H1 (cell line): ENCODE data around the gene SLC8B1.

Experiments used
- CBX5 ChIP-seq: fragments of 300-800, 300-1000 bp; sonication (generic); IDR thresholded peaks from 2 replicates; pipeline ENCODE4 v1.7.1; 2016; ENCODE audit warnings: antibody characterized with exemption, low read length, low read depth
- CTCF ChIP-seq, 3 experiments: IDR thresholded peaks; 1 replicate in 2 of 3; 2 replicates in 1 of 3; pipeline versions ENCODE4 v1.5.1 to v1.6.1; 2011; ENCODE audit warnings: low read length in 3 of 3, mild to moderate bottlenecking in 3 of 3, inconsistent platforms in 2 of 3, low read depth in 1 of 3, moderate library complexity in 1 of 3; ENCODE audit not compliant: insufficient read depth in 1 of 3; ENCODE audit errors: control extremely low read depth in 1 of 3
- EZH2 ChIP-seq: fragments of 200-600 bp; sonication (generic); IDR thresholded peaks from 2 replicates; pipeline ENCODE4 v1.7.1; 2012; ENCODE audit warnings: low read depth, mild to moderate bottlenecking, moderate library complexity, low read length, inconsistent platforms; ENCODE audit not compliant: severe bottlenecking
- HDAC6 ChIP-seq: IDR thresholded peaks from one replicate; pipeline ENCODE4 v1.7.1; 2012; ENCODE audit warnings: low read depth, mild to moderate bottlenecking, inconsistent platforms, low read length, moderate library complexity
- JUND ChIP-seq: IDR thresholded peaks from 2 replicates; pipeline ENCODE4 v1.6.1; 2011; ENCODE audit warnings: mild to moderate bottlenecking, improper control_type of control experiment, low read length
- MAX ChIP-seq: IDR thresholded peaks from 2 replicates; pipeline ENCODE4 v1.6.1; 2012; ENCODE audit warnings: inconsistent platforms
- POLR2A ChIP-seq, 2 experiments: IDR thresholded peaks; 1 replicate in 1 of 2; 2 replicates in 1 of 2; pipeline ENCODE4 v1.6.1; 2011; ENCODE audit warnings: low read depth in 2 of 2, low read length in 2 of 2, mild to moderate bottlenecking in 2 of 2; ENCODE audit errors: control extremely low read depth in 1 of 2
- SIN3A ChIP-seq, 2 experiments: IDR thresholded peaks in 1 of 2; conservative IDR thresholded peaks in 1 of 2; 2 replicates each; pipeline ENCODE4 v1.6.1; 2011 to 2012; ENCODE audit warnings: low read length in 2 of 2, improper control_type of control experiment in 1 of 2, low read depth in 1 of 2, mild to moderate bottlenecking in 1 of 2
- SIRT6 ChIP-seq: IDR thresholded peaks from one replicate; pipeline ENCODE4 v1.7.1; 2012; ENCODE audit warnings: low read length, inconsistent platforms
- SP1 ChIP-seq: IDR thresholded peaks from 2 replicates; pipeline ENCODE4 v1.6.1; 2011; ENCODE audit warnings: low read depth, low read length
- YY1 ChIP-seq: IDR thresholded peaks from 2 replicates; pipeline ENCODE4 v1.6.1; 2011; ENCODE audit warnings: low read depth, mild to moderate bottlenecking, low read length
- TF ChIP-seq, protein P1 (sequence below): IDR thresholded peaks from 2 replicates; pipeline ENCODE4 v1.6.1; 2011; ENCODE audit warnings: low read depth, mild to moderate bottlenecking, low read length; ENCODE audit not compliant: insufficient read depth

GRCh38 chr12:113318900-113319628, 15.8 kb downstream of the SLC8B1 start:
- TF ChIP-seq EZH2 = no peak
- no peak for TF ChIP-seq CTCF (IDR thresholded peaks at IDR 0.05; ENCODE audit: control extremely low read depth in 1 of 3, insufficient read depth in 1 of 3, low read depth in 1 of 3, low read length in 3 of 3)
- no peak for TF ChIP-seq SP1
- no peak for TF ChIP-seq SIN3A (conservative IDR thresholded peaks at IDR 0.05 in 1 of 2, IDR thresholded peaks at IDR 0.05 in 1 of 2; ENCODE audit: low read depth in 1 of 2, low read length in 2 of 2)
- TF ChIP-seq SIRT6 = no peak
- TF ChIP-seq POLR2A (IDR thresholded peaks at IDR 0.05; ENCODE audit: control extremely low read depth in 1 of 2, low read depth in 2 of 2, low read length in 2 of 2) = no peak
- no peak for TF ChIP-seq JUND
- no peak for TF ChIP-seq HDAC6
- TF ChIP-seq CBX5 = no peak
- no peak for TF ChIP-seq YY1
- TF ChIP-seq, protein P1, sequence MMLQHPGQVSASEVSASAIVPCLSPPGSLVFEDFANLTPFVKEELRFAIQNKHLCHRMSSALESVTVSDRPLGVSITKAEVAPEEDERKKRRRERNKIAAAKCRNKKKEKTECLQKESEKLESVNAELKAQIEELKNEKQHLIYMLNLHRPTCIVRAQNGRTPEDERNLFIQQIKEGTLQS = no peak
- TF ChIP-seq MAX = no peak
